ENCODE data around the gene RNF115.
"Not testable (repeated sequence)": the region's sequence is repeated elsewhere in the genome, so short reads cannot be mapped to it uniquely, and the experiment has no call there.

RNF115 gene

DNA sequence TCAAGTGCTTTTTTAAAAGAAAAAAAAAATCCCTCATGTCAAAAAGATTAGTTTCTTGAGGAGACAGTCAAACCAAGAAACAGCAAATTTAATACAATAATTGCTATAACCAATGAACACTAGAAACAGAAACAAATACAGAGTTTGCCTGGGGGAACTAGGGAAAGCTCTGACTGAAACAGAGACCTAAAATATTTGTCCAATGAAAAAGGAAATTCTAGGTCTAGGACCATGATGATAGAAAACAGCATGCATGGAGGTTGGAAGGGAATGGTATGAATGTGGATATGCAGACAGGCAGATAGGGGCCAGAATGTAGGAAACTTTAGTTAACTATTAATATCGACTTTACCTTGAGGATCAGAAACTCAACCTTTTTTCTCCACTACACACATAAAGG is 31.4 kb downstream of the RNF115 start:
- H3K36me3 ChIP-seq: peaks cover 0 to 15% (median 7%) of the 10 kb centered on the region in 3 donors
- no peaks in the 10 kb centered on the region for H3K4me1 ChIP-seq
- H3K4me3 ChIP-seq: no peak overlapping the region
- no peak for DNase-seq
- no peak overlapping the region for H3K27ac ChIP-seq
- TF ChIP-seq, protein P1, sequence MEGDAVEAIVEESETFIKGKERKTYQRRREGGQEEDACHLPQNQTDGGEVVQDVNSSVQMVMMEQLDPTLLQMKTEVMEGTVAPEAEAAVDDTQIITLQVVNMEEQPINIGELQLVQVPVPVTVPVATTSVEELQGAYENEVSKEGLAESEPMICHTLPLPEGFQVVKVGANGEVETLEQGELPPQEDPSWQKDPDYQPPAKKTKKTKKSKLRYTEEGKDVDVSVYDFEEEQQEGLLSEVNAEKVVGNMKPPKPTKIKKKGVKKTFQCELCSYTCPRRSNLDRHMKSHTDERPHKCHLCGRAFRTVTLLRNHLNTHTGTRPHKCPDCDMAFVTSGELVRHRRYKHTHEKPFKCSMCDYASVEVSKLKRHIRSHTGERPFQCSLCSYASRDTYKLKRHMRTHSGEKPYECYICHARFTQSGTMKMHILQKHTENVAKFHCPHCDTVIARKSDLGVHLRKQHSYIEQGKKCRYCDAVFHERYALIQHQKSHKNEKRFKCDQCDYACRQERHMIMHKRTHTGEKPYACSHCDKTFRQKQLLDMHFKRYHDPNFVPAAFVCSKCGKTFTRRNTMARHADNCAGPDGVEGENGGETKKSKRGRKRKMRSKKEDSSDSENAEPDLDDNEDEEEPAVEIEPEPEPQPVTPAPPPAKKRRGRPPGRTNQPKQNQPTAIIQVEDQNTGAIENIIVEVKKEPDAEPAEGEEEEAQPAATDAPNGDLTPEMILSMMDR (IDR thresholded peaks at IDR 0.05): no peak
- H3K9me3 ChIP-seq: no peaks in the 10 kb centered on the region
- intact Hi-C loops (cut with DNase I; ENCODE audit: low total_unique reads): no loop called here
- H3K27me3 ChIP-seq: no peaks in the 10 kb centered on the region

DNA sequence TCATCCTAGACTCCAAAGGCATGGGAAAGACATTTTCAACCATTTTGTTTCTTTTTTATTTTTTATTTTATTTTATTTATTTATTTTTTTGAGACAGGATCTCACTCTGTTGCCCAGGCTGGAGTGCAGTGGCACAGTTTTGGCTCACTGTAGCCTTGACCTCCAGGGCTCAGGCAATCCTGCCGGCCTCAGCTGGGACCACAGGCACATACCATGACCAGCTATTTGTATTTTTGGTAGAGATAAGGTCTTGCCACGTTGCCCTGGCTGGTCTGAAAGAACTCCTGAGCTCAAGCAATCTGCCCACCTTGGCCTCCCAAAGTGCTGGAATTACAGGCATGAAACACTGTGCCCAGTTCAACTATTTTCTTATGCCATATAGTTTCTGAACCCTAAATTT is 32.0 kb downstream of the RNF115 start:
- peaks cover 0 to 15% (median 7%) of the 10 kb centered on the region in 3 donors for H3K36me3 ChIP-seq
- H3K27ac ChIP-seq; H3K9me3 ChIP-seq; DNase-seq; intact Hi-C loops (cut with DNase I; ENCODE audit: low total_unique reads); H3K4me3 ChIP-seq; H3K4me1 ChIP-seq; H3K27me3 ChIP-seq: not testable (repeated sequence)

DNA sequence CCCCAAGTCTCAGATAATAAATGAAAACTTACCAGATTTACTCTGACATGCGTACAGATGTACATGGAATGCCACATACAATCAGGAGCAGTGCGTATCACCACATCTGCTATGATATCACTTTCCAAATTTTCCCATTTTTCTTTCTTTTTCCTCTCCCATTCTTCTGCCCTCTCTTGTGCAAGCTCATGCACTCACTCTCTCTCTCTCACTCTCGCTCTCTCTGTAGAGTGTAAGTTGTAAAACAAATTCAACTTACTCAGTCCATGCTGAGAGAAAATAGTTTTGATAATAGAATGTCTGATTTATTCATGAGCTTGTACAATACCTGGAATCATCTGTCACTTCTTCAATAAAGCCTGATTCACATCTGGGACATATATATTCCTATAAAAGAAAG is 35.3 kb downstream of the RNF115 start:
- TF ChIP-seq, protein P1 (IDR thresholded peaks at IDR 0.05): no peak
- no peaks in the 10 kb centered on the region for H3K27me3 ChIP-seq
- no peaks in the 10 kb centered on the region for H3K9me3 ChIP-seq
- peaks cover 0 to 15% (median 7%) of the 10 kb centered on the region in 3 donors for H3K36me3 ChIP-seq
- peaks cover 0 to 19% (median 0%) of the 10 kb centered on the region in 4 donors for H3K4me1 ChIP-seq
- intact Hi-C loops (cut with DNase I; ENCODE audit: low total_unique reads): no loop called here
- no peak for DNase-seq
- no peak overlapping the region for H3K27ac ChIP-seq
- H3K4me3 ChIP-seq: no peak overlapping the region

DNA sequence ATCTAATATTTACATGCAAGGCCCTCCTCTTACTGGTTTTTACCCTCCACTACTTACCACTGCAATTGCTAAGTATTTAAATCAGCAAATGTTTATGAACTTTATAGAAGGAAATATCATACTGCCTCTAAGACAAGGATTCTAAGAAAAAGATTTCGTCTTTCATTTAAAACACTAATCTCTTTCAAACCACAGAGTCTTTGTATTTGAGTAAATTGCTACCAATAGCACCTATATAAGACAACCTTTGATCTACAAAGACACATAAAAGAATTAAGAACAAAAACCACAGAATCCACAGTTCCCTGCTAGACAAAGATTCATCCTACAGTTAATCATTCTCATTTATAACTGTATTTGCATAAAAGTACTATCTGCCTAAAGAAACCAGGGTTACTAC is 37.6 kb downstream of the RNF115 start:
- H3K9me3 ChIP-seq: no peaks in the 10 kb centered on the region
- intact Hi-C loops (cut with DNase I; ENCODE audit: low total_unique reads): no loop called here
- TF ChIP-seq, protein P1 (IDR thresholded peaks at IDR 0.05): no peak
- peaks cover 0 to 38% (median 2%) of the 10 kb centered on the region in 4 donors for H3K4me1 ChIP-seq
- no peak overlapping the region for H3K4me3 ChIP-seq
- no peak for DNase-seq
- peak overlapping the region in 1 of 2 donors; percentile 78 for H3K27ac ChIP-seq
- H3K36me3 ChIP-seq: peaks cover 0 to 15% (median 7%) of the 10 kb centered on the region in 3 donors
- no peaks in the 10 kb centered on the region for H3K27me3 ChIP-seq

DNA sequence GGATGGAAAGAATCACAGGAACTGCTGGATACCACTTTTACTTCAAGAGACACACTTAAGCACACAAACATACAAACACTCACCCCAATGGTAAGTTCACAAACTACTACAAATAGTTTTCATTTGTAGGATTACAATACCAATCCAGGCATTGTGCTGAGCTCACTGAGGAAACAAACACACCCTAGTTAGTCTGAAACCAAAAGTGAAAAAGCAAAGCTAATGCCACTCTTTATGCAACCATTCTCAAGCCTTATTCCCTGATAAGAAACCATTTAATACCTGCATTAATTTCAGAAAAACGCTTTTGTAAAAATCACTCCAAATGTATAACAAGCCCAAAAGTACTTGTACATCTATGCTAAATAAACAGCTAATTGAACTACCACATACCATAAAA is 38.3 kb downstream of the RNF115 start:
- no peak for DNase-seq
- Histone ChIP-seq H3K4me3 (no peak overlapping the region), H3K27ac (peak overlapping the region; percentile 68 to 78)

GRCh38 chr1:145784409-145784808 is 39.5 kb downstream of the RNF115 start:
- Histone ChIP-seq H3K4me3 (peak overlapping the region; percentile 40 to 41), H3K27me3 (no peaks in the 10 kb centered on the region), H3K36me3 (peaks cover 0 to 17% (median 7%) of the 10 kb centered on the region in 3 donors), H3K4me1 (peaks cover 0 to 56% (median 2%) of the 10 kb centered on the region in 4 donors), H3K9me3 (no peaks in the 10 kb centered on the region), H3K27ac (peak overlapping the region; percentile 68 to 78)
- no peak for DNase-seq
- intact Hi-C loops (cut with DNase I; ENCODE audit: low total_unique reads): no loop called here
- TF ChIP-seq, protein P1 (IDR thresholded peaks at IDR 0.05): no peak

More for the DNA sequence above, 38.3 kb downstream of the RNF115 start:
- intact Hi-C loops (cut with DNase I; ENCODE audit: low total_unique reads): no loop called here
- Histone ChIP-seq H3K9me3 (no peaks in the 10 kb centered on the region), H3K36me3 (peaks cover 0 to 15% (median 7%) of the 10 kb centered on the region in 3 donors), H3K4me1 (peaks cover 0 to 45% (median 2%) of the 10 kb centered on the region in 4 donors), H3K27me3 (no peaks in the 10 kb centered on the region)
- TF ChIP-seq, protein P1 (IDR thresholded peaks at IDR 0.05): no peak

All from tibial artery (tissue), 4 donors.